OCI-LY1 (cell line): ENCODE measurements around the gene MAP4K3.

Source experiments
- H2AFZ ChIP-seq: fragments of 200-600 bp; sonication (generic), shearing (Covaris generic); 2 replicates; pipeline ENCODE4 v1.6.0; 2014; ENCODE audit warnings: antibody characterized with exemption, mild to moderate bottlenecking, low read length
- H3F3A ChIP-seq: fragments of 200-600 bp; sonication (generic), shearing (Covaris generic); 2 replicates; pipeline ENCODE4 v1.6.0; 2014; ENCODE audit warnings: mild to moderate bottlenecking, antibody characterized with exemption, low read length, moderate library complexity; ENCODE audit not compliant: insufficient read depth
- H3K27ac ChIP-seq: fragments of 200-600 bp; sonication (generic); 2 replicates; pipeline ENCODE4 v1.5.1; 2014; ENCODE audit warnings: low read length, mixed run types, mild to moderate bottlenecking, low read depth; ENCODE audit not compliant: poor library complexity, severe bottlenecking
- H3K27me3 ChIP-seq: fragments of 200-600 bp; sonication (generic); 2 replicates; pipeline ENCODE4 v1.6.0; 2014; ENCODE audit warnings: antibody characterized with exemption, mild to moderate bottlenecking, low read length, moderate library complexity; ENCODE audit not compliant: insufficient read depth
- H3K36me3 ChIP-seq: fragments of 200-600 bp; sonication (generic); 2 replicates; pipeline ENCODE4 v1.6.1; 2014; ENCODE audit warnings: mild to moderate bottlenecking, antibody characterized with exemption, low read length, moderate library complexity, mixed read lengths; ENCODE audit not compliant: insufficient read depth
- H3K4me1 ChIP-seq: fragments of 200-600 bp; sonication (generic); 2 replicates; pipeline ENCODE4 v1.5.1; 2014; ENCODE audit warnings: mild to moderate bottlenecking, low read length, moderate library complexity; ENCODE audit not compliant: insufficient read depth, severe bottlenecking
- H3K4me2 ChIP-seq: fragments of 200-600 bp; sonication (generic), shearing (Covaris generic); 2 replicates; pipeline ENCODE4 v1.6.1; 2014; ENCODE audit warnings: low read length
- H3K4me3 ChIP-seq: fragments of 200-600 bp; sonication (generic); 2 replicates; pipeline ENCODE4 v1.5.1; 2014; ENCODE audit warnings: low read length, low read depth, mild to moderate bottlenecking, mixed read lengths; ENCODE audit not compliant: poor library complexity, severe bottlenecking
- H3K79me2 ChIP-seq: fragments of 200-600 bp; shearing (Covaris generic); 2 replicates; pipeline ENCODE4 v1.6.1; 2016; ENCODE audit warnings: mixed run types, low read length, mixed read lengths; ENCODE audit not compliant: insufficient read depth
- H3K9ac ChIP-seq: fragments of 200-600 bp; sonication (generic), shearing (Covaris generic); 2 replicates; pipeline ENCODE4 v1.6.1; 2014; ENCODE audit warnings: mild to moderate bottlenecking, low read length, mixed read lengths
- H3K9me2 ChIP-seq: fragments of 200-600 bp; sonication (generic), shearing (Covaris generic); 2 replicates; pipeline ENCODE4 v1.6.1; 2014; ENCODE audit warnings: low read depth, mild to moderate bottlenecking, low read length, mixed read lengths
- H3K9me3 ChIP-seq: fragments of 200-600 bp; shearing (Covaris generic); 2 replicates; pipeline ENCODE4 v1.6.1; 2014; ENCODE audit warnings: low read length, mixed read lengths
- H4K20me1 ChIP-seq: fragments of 200-600 bp; sonication (generic), shearing (Covaris generic); 2 replicates; pipeline ENCODE4 v1.6.0; 2016; ENCODE audit warnings: mild to moderate bottlenecking, low read length; ENCODE audit not compliant: insufficient read depth
- EZH2 ChIP-seq: fragments of 200-600 bp; sonication (generic), shearing (Covaris generic); IDR thresholded peaks from 2 replicates; pipeline ENCODE4 v1.8.0; 2017; ENCODE audit warnings: borderline replicate concordance, mixed run types, mild to moderate bottlenecking, antibody characterized with exemption, low read length, moderate library complexity, mixed read lengths
- TF ChIP-seq, protein P1 (sequence below): fragments of 200-600 bp; sonication (generic), shearing (Covaris generic); IDR thresholded peaks from 2 replicates; pipeline ENCODE4 v1.5.1; 2017; ENCODE audit warnings: mild to moderate bottlenecking, antibody characterized with exemption, low read length, moderate library complexity, mixed read lengths

Gene MAP4K3

DNA sequence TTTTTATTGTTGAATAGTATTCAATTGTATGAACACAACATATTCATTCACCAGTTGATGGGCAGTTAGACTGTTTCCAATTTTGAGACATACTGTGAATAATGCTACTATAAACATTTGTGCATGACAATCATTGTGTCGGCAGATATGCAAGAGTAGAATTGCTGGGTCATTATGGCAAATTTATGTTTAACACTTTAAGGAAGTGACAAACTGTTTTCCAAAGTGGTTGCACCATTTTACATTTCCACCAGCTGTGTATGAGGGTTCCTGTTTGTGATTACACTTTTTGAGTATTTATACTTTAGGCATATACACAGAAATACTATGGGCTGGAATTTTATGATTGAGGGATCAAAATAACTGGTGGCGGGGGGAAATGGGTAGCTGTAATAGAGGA, 61.2 kb downstream of the MAP4K3 start:
- H3K79me2 ChIP-seq: 0 out of 2 replicates have a peak, but pooled peaks cover 3% of the 10 kb centered on the region
- H3K9me3 ChIP-seq: peaks cover 3% of the 10 kb centered on the region; the same call in 1 of the 2 replicates
- no peak overlapping the region for H3K4me2 ChIP-seq
- H3F3A ChIP-seq: no peaks in the 10 kb centered on the region
- H3K27me3 ChIP-seq: no peaks in the 10 kb centered on the region
- no peak overlapping the region for H3K4me3 ChIP-seq
- peaks cover 14% of the 10 kb centered on the region for H3K36me3 ChIP-seq
- H2AFZ ChIP-seq: no peak overlapping the region
- H4K20me1 ChIP-seq: no peaks in the 10 kb centered on the region
- no peaks in the 10 kb centered on the region for H3K9me2 ChIP-seq
- H3K4me1 ChIP-seq: peaks cover 22% of the 10 kb centered on the region
- no peak overlapping the region for H3K9ac ChIP-seq
- TF ChIP-seq EZH2: no peak
- TF ChIP-seq, protein P1, sequence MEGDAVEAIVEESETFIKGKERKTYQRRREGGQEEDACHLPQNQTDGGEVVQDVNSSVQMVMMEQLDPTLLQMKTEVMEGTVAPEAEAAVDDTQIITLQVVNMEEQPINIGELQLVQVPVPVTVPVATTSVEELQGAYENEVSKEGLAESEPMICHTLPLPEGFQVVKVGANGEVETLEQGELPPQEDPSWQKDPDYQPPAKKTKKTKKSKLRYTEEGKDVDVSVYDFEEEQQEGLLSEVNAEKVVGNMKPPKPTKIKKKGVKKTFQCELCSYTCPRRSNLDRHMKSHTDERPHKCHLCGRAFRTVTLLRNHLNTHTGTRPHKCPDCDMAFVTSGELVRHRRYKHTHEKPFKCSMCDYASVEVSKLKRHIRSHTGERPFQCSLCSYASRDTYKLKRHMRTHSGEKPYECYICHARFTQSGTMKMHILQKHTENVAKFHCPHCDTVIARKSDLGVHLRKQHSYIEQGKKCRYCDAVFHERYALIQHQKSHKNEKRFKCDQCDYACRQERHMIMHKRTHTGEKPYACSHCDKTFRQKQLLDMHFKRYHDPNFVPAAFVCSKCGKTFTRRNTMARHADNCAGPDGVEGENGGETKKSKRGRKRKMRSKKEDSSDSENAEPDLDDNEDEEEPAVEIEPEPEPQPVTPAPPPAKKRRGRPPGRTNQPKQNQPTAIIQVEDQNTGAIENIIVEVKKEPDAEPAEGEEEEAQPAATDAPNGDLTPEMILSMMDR: no peak
- H3K27ac ChIP-seq: no peak overlapping the region

DNA sequence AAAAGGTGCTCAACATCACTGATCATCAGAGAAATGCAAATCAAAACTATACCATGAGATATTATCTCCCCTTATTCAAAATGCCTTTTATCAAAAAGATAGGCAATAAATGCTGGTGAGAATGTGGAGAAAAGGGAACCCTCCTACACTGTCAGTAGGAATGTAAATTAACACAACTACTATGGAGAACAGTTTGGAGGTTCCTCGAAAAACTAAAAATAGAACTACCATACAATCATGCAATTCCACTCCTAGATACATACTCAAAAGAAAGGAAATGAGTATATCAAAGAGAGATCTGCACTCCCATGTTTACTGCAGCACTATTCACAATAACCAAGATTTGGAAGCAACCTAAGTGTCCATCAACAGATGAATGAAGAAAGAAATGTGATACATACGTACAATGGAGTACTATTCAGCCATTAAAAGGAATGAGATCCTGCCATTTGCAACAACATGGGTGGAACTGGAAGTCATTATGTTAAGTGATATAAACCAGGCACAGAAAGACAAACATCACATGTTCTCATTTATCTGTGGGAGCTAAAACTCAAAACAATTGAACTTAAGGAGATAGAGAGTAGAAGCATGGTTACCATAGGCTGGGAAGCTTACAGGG, 63.8 kb downstream of the MAP4K3 start:
- no peaks in the 10 kb centered on the region for H3K27me3 ChIP-seq
- H3K4me1 ChIP-seq: peaks cover 10% of the 10 kb centered on the region
- H3K36me3 ChIP-seq: peaks cover 14% of the 10 kb centered on the region
- TF ChIP-seq EZH2: no peak
- TF ChIP-seq, protein P1: no peak
- no peak overlapping the region for H2AFZ ChIP-seq
- H4K20me1 ChIP-seq: no peaks in the 10 kb centered on the region
- H3K79me2 ChIP-seq: no peaks in the 10 kb centered on the region
- H3K27ac ChIP-seq: no peak overlapping the region
- H3K9me3 ChIP-seq: peaks cover 3% of the 10 kb centered on the region; the same call in 1 of the 2 replicates
- no peak overlapping the region for H3K9ac ChIP-seq
- H3K4me2 ChIP-seq: no peak overlapping the region
- H3F3A ChIP-seq: no peaks in the 10 kb centered on the region
- no peak overlapping the region for H3K4me3 ChIP-seq
- no peaks in the 10 kb centered on the region for H3K9me2 ChIP-seq

DNA sequence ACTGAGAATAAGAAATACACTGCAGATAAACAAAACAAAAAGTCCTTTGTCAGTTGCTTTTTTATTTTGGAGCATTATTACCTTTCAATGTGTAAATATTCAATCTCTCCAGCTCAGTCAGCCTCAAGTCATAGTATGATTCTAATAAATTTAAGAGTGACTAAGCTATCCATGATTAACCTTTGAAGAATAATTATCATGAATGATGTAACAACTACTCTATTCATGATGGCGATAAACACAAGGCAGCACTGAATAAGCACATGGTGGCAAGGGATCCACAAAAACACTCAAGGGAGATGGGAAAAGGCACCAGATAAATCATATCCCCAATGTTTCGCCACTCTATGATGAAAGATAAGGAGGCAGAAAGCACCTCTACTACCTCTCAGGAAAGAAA, 67.0 kb downstream of the MAP4K3 start:
- Histone ChIP-seq H3K9me2 (no peaks in the 10 kb centered on the region), H3K27ac (no peak overlapping the region), H3K79me2 (no peaks in the 10 kb centered on the region), H3K4me3 (no peak overlapping the region), H3K4me1 (no peaks in the 10 kb centered on the region), H2AFZ (no peak overlapping the region), H3K4me2 (no peak overlapping the region), H3K9ac (no peak overlapping the region), H3K36me3 (peaks cover 9% of the 10 kb centered on the region), H3F3A (no peaks in the 10 kb centered on the region), H4K20me1 (no peaks in the 10 kb centered on the region), H3K9me3 (no peaks in the 10 kb centered on the region; the same call in 1 of the 2 replicates), H3K27me3 (no peaks in the 10 kb centered on the region)
- TF ChIP-seq, protein P1: no peak
- no peak for TF ChIP-seq EZH2
